ENCODE results near the gene NTSR1.

DNA sequence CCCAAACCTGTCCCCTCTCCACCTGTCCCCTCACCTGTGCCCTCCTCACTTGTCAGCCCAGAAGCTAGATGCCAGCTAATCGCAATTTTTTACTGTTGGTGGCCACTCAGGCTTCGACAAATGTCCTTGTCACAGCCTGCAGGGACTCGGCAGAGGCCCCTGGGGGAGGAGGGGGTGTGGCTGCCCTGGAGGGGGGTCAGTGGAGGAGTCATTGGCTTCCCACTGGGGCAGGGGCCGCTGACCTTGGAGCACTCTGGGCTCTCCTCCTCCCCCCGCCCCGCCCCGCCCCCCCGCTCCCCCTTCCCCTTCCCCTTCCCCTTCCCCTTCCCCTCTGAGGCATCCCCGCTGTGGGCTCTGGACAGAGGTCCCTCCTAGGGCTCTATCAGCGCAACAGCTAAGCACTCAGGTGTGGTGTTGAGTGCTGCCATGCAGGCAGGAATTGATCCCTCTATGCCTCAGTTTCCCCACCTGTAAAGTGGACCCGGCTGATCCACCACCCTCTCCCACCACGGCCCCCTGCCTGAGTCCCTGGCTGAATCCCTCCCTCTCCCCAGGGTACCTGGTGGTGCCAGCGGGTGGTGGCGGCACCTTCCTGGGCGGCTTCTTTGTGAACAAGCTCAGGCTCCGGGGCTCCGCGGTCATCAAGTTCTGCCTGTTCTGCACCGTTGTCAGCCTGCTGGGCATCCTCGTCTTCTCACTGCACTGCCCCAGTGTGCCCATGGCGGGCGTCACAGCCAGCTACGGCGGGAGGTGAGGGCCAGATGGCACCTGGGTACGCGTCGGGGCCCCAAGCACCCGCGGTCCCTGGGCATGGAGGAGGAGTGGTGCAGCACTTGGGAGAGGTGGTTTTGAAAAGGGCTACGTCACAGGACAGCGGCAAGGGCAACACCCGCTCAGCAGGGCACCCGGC, 42.6 kb upstream of the NTSR1 start:
- no peak for TF ChIP-seq POLR2A (IDR thresholded peaks at IDR 0.05)
- TF ChIP-seq, protein P1, sequence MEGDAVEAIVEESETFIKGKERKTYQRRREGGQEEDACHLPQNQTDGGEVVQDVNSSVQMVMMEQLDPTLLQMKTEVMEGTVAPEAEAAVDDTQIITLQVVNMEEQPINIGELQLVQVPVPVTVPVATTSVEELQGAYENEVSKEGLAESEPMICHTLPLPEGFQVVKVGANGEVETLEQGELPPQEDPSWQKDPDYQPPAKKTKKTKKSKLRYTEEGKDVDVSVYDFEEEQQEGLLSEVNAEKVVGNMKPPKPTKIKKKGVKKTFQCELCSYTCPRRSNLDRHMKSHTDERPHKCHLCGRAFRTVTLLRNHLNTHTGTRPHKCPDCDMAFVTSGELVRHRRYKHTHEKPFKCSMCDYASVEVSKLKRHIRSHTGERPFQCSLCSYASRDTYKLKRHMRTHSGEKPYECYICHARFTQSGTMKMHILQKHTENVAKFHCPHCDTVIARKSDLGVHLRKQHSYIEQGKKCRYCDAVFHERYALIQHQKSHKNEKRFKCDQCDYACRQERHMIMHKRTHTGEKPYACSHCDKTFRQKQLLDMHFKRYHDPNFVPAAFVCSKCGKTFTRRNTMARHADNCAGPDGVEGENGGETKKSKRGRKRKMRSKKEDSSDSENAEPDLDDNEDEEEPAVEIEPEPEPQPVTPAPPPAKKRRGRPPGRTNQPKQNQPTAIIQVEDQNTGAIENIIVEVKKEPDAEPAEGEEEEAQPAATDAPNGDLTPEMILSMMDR (IDR thresholded peaks at IDR 0.05), result no peak

All from Peyer's patch (tissue), 4 donors.